ENCODE data around the gene PSORS1C2. TPM values are rescaled to one million over a fixed set of nuclear protein-coding genes. Genes with fewer than 3 reads are reported as not detected.

The PSORS1C2 gene
- total RNA-seq, 4 donors from 2014 or later: not detected

- Histone ChIP-seq H3K27me3 (no peaks in the 10 kb centered on the region), H3K36me3 (no peaks in the 10 kb centered on the region), H3K4me3 (replicated peaks in 1 of 3) (peak overlapping the region in 1 of 3 donors; percentile 51), H3K4me1 (no peaks in the 10 kb centered on the region), H3K27ac (no peak overlapping the region), H3K9me3 (no peaks in the 10 kb centered on the region)
- TF ChIP-seq CTCF (IDR thresholded peaks at IDR 0.05) (no peak), POLR2A (IDR thresholded peaks at IDR 0.05) (peak in 1 of 2 donors; percentile 32)
- WGBS, 2 donors: 19 to 74% methylated on average over 15 to 19 of the region's 26 CpGs
- intact Hi-C loops (cut with DNase I): no loop called here
- peak; percentile 58 to 92 for DNase-seq
These were observed 41.6 kb upstream of the PSORS1C2 start for GRCh38 chr6:31180500-31180899.

GRCh38 chr6:31179896-31180295 is 41.0 kb upstream of the PSORS1C2 start:
- no peaks in the 10 kb centered on the region for H3K27me3 ChIP-seq
- no peaks in the 10 kb centered on the region for H3K4me1 ChIP-seq
- H3K27ac ChIP-seq: no peak overlapping the region
- peak overlapping the region in 1 of 3 donors; percentile 51 for H3K4me3 ChIP-seq (replicated peaks in 1 of 3)
- no peaks in the 10 kb centered on the region for H3K9me3 ChIP-seq
- TF ChIP-seq POLR2A (IDR thresholded peaks at IDR 0.05): no peak
- no peak for TF ChIP-seq CTCF (IDR thresholded peaks at IDR 0.05)
- intact Hi-C loops (cut with DNase I): no loop called here
- no peaks in the 10 kb centered on the region for H3K36me3 ChIP-seq
- WGBS, 2 donors: 92 to 99% methylated on average over 8 of the region's 8 CpGs
- DNase-seq: no peak

- Histone ChIP-seq H3K27ac (no peak overlapping the region), H3K36me3 (no peaks in the 10 kb centered on the region), H3K4me3 (replicated peaks in 1 of 3) (no peak overlapping the region), H3K27me3 (no peaks in the 10 kb centered on the region), H3K9me3 (no peaks in the 10 kb centered on the region), H3K4me1 (no peaks in the 10 kb centered on the region)
- no peak for DNase-seq
- intact Hi-C loops (cut with DNase I): no loop called here
- 67 to 68% methylated on average over 4 of the region's 4 CpGs for WGBS, 2 donors
- no peak for TF ChIP-seq CTCF (IDR thresholded peaks at IDR 0.05)
These were observed 40.1 kb upstream of the PSORS1C2 start for GRCh38 chr6:31179042-31179386.

GRCh38 chr6:31178143-31179041 is 39.5 kb upstream of the PSORS1C2 start:
- Histone ChIP-seq H3K27me3 (no peaks in the 10 kb centered on the region), H3K4me1 (no peaks in the 10 kb centered on the region), H3K36me3 (no peaks in the 10 kb centered on the region), H3K27ac (no peak overlapping the region), H3K9me3 (no peaks in the 10 kb centered on the region), H3K4me3 (replicated peaks in 1 of 3) (no peak overlapping the region)
- intact Hi-C loops (cut with DNase I): no loop called here
- 55 to 76% methylated on average over 8 of the region's 8 CpGs for WGBS, 2 donors
- TF ChIP-seq CTCF (IDR thresholded peaks at IDR 0.05): no peak
- no peak for TF ChIP-seq POLR2A (IDR thresholded peaks at IDR 0.05)
- DNase-seq: no peak

- 76 to 88% methylated on average over 3 of the region's 3 CpGs for whole genome bisulfite sequencing, 2 donors
- Histone ChIP-seq H3K27me3 (no peaks in the 10 kb centered on the region), H3K9me3 (no peaks in the 10 kb centered on the region), H3K27ac (no peak overlapping the region), H3K36me3 (no peaks in the 10 kb centered on the region), H3K4me1 (no peaks in the 10 kb centered on the region), H3K4me3 (replicated peaks in 1 of 3) (no peak overlapping the region)
- no peak for DNase-seq
- intact Hi-C loops (cut with DNase I): no loop called here
- no peak for TF ChIP-seq CTCF (IDR thresholded peaks at IDR 0.05)
- TF ChIP-seq POLR2A (IDR thresholded peaks at IDR 0.05): no peak
These were observed 37.1 kb upstream of the PSORS1C2 start for GRCh38 chr6:31175971-31176370.
